Neural progenitor cell (in vitro differentiated cells): Measurements from ENCODE around the gene FBN2. TPM values are rescaled to one million over a fixed set of nuclear protein-coding genes. Genes with fewer than 3 reads are reported as not detected.

Experiments used
- DNase-seq: peaks from one replicate; pipeline ENCODE4 v3.0.0-alpha.2; 2016; ENCODE audit warnings: low spot score
- H2AFZ ChIP-seq: fragments of 200-600 bp; sonication (generic); replicated peaks from 2 replicates; pipeline ENCODE4 v1.6.1; 2016; ENCODE audit warnings: antibody characterized with exemption
- H3F3A ChIP-seq: fragments of 200-600 bp; sonication (generic); 2 replicates; pipeline ENCODE4 v1.6.1; 2016; ENCODE audit warnings: antibody characterized with exemption, low read depth
- H3K27ac ChIP-seq: fragments of 200-600 bp; sonication (generic); 2 replicates; pipeline ENCODE4 v1.5.1; 2016; ENCODE audit warnings: mild to moderate bottlenecking
- H3K27me3 ChIP-seq: fragments of 200-600 bp; sonication (generic); 2 replicates; pipeline ENCODE4 v1.6.1; 2016; ENCODE audit warnings: mild to moderate bottlenecking, moderate library complexity
- H3K36me3 ChIP-seq: fragments of 200-600 bp; sonication (generic); 2 replicates; pipeline ENCODE4 v1.5.1; 2016
- H3K4me1 ChIP-seq: fragments of 200-600 bp; sonication (generic); 2 replicates; pipeline ENCODE4 v1.6.1; 2016; ENCODE audit warnings: mixed run types
- H3K4me2 ChIP-seq: fragments of 200-600 bp; sonication (generic); 2 replicates; pipeline ENCODE4 v1.6.1; 2016
- H3K4me3 ChIP-seq: fragments of 200-600 bp; sonication (generic); 2 replicates; pipeline ENCODE4 v1.5.1; 2016
- H3K79me2 ChIP-seq: fragments of 200-600 bp; sonication (generic); 2 replicates; pipeline ENCODE4 v1.6.1; 2016; ENCODE audit warnings: low read depth
- H3K9ac ChIP-seq: fragments of 200-600 bp; sonication (generic); 2 replicates; pipeline ENCODE4 v1.6.1; 2016
- H3K9me3 ChIP-seq: fragments of 200-600 bp; sonication (generic); 2 replicates; pipeline ENCODE4 v1.5.1; 2016; ENCODE audit warnings: low read depth
- H4K20me1 ChIP-seq: fragments of 200-600 bp; sonication (generic); 2 replicates; pipeline ENCODE4 v1.6.1; 2016; ENCODE audit warnings: low read depth
- H3K27ac Mint-ChIP-seq: 3 replicates; pipeline ENCODE4 v1.8.0; 2021; ENCODE audit warnings: mixed read lengths
- H3K27me3 Mint-ChIP-seq: 2 replicates; pipeline ENCODE4 v1.8.0; 2022; ENCODE audit warnings: low read depth, mild to moderate bottlenecking, inconsistent platforms, moderate library complexity, mixed read lengths; ENCODE audit not compliant: insufficient read depth
- H3K36me3 Mint-ChIP-seq: 3 replicates; pipeline ENCODE4 v1.8.0; 2021; ENCODE audit warnings: mixed read lengths
- H3K4me1 Mint-ChIP-seq: 3 replicates; pipeline ENCODE4 v1.8.0; 2021; ENCODE audit warnings: mixed read lengths
- H3K4me3 Mint-ChIP-seq: 3 replicates; pipeline ENCODE4 v1.8.0; 2021; ENCODE audit warnings: mild to moderate bottlenecking, moderate library complexity, mixed read lengths
- H3K9me3 Mint-ChIP-seq: 3 replicates; pipeline ENCODE4 v1.8.0; 2020; ENCODE audit warnings: mixed read lengths
- CTCF ChIP-seq: fragments of 200-600 bp; sonication (generic); IDR thresholded peaks from 2 replicates; pipeline ENCODE4 v1.5.1; 2017; ENCODE audit warnings: antibody characterized with exemption, mild to moderate bottlenecking
- EZH2 ChIP-seq: fragments of 200-600 bp; sonication (generic); IDR thresholded peaks from 2 replicates; pipeline ENCODE4 v1.6.1; 2017; ENCODE audit warnings: antibody characterized with exemption, mild to moderate bottlenecking, moderate library complexity
- EZH2phosphoT487 ChIP-seq: fragments of 200-600 bp; sonication (generic); IDR thresholded peaks from 2 replicates; pipeline ENCODE4 v1.6.1; 2017; ENCODE audit warnings: antibody characterized with exemption
- total RNA-seq: library from RNA; depleted of rRNA; stranded (reverse); fragments of >200 nt; gene quantifications from 2 replicates; pipeline ENCODE4 v1.2.3, GENCODE V29; 2015; ENCODE audit warnings: low replicate concordance

The FBN2 gene
- total RNA-seq, 1 donor from 2014 or later = 88.1 TPM

GRCh38 chr5:128303593-128303992, 234.5 kb downstream of the FBN2 start:
- Histone ChIP-seq H3K36me3 (peaks cover 41% of the 10 kb centered on the region), H3K4me1 (no peaks in the 10 kb centered on the region), H3K79me2 (no peaks in the 10 kb centered on the region), H2AFZ (no peak overlapping the region), H3F3A (no peaks in the 10 kb centered on the region), H3K27ac (no peak overlapping the region), H4K20me1 (no peaks in the 10 kb centered on the region), H3K4me3 (no peak overlapping the region), H3K27me3 (no peaks in the 10 kb centered on the region), H3K9me3 (no peaks in the 10 kb centered on the region), H3K4me2 (no peak overlapping the region), H3K9ac (no peak overlapping the region)
- TF ChIP-seq CTCF = no peak
- Mint-ChIP-seq H3K4me3 (no peak overlapping the region), H3K4me1 (no peaks in the 10 kb centered on the region), H3K27me3 (no peaks in the 10 kb centered on the region), H3K9me3 (peaks cover 2% of the 10 kb centered on the region), H3K36me3 (peaks cover 41% of the 10 kb centered on the region), H3K27ac (no peak overlapping the region)
- no peak for DNase-seq

- Mint-ChIP-seq H3K27ac (no peak overlapping the region), H3K9me3 (peaks cover 4% of the 10 kb centered on the region), H3K36me3 (peaks cover 41% of the 10 kb centered on the region), H3K27me3 (no peaks in the 10 kb centered on the region), H3K4me1 (no peaks in the 10 kb centered on the region), H3K4me3 (no peak overlapping the region)
- DNase-seq = no peak
- peaks cover 32% of the 10 kb centered on the region for H3K36me3 ChIP-seq
- TF ChIP-seq EZH2 (no peak), EZH2phosphoT487 (no peak), CTCF (no peak)
- H3K4me3 ChIP-seq = no peak overlapping the region
- no peak overlapping the region for H3K27ac ChIP-seq
- H3K4me2 ChIP-seq = no peak overlapping the region
- no peaks in the 10 kb centered on the region for H3K27me3 ChIP-seq
- H3K9ac ChIP-seq = no peak overlapping the region
- H4K20me1 ChIP-seq = no peaks in the 10 kb centered on the region
- H3F3A ChIP-seq = no peaks in the 10 kb centered on the region
- H3K4me1 ChIP-seq = no peaks in the 10 kb centered on the region
- no peaks in the 10 kb centered on the region for H3K9me3 ChIP-seq
- H2AFZ ChIP-seq = no peak overlapping the region
- H3K79me2 ChIP-seq = no peaks in the 10 kb centered on the region
Measured at GRCh38 chr5:128300181-128300580, 237.9 kb downstream of the FBN2 start.

- Histone ChIP-seq H3K4me1 (no peaks in the 10 kb centered on the region), H3K27ac (no peak overlapping the region), H3K4me3 (no peak overlapping the region), H3F3A (no peaks in the 10 kb centered on the region), H3K9ac (no peak overlapping the region), H3K9me3 (no peaks in the 10 kb centered on the region), H3K36me3 (no peaks in the 10 kb centered on the region), H3K79me2 (no peaks in the 10 kb centered on the region), H3K4me2 (no peak overlapping the region), H3K27me3 (no peaks in the 10 kb centered on the region), H4K20me1 (no peaks in the 10 kb centered on the region), H2AFZ (no peak overlapping the region)
- peaks cover 33% of the 10 kb centered on the region for H3K36me3 Mint-ChIP-seq
- no peaks in the 10 kb centered on the region for H3K9me3 Mint-ChIP-seq
- no peak overlapping the region for H3K4me3 Mint-ChIP-seq
- no peaks in the 10 kb centered on the region for H3K4me1 Mint-ChIP-seq
- H3K27me3 Mint-ChIP-seq = no peaks in the 10 kb centered on the region
- DNase-seq = no peak
- H3K27ac Mint-ChIP-seq = no peak overlapping the region
- TF ChIP-seq CTCF (no peak), EZH2 (no peak), EZH2phosphoT487 (no peak)
Measured at GRCh38 chr5:128290152-128290858, 247.7 kb downstream of the FBN2 start.
